H1 (cell line): Measurements from ENCODE around the gene ADAMTS17.

Experiments
- CBX8 ChIP-seq: fragments of 300-800, 300-1000 bp; sonication (generic); IDR thresholded peaks from 2 replicates; pipeline ENCODE4 v1.7.1; 2016; ENCODE audit warnings: low read depth, low read length, borderline replicate concordance
- CHD2 ChIP-seq: IDR thresholded peaks from 2 replicates; pipeline ENCODE4 v1.6.1; 2012; ENCODE audit warnings: low read length, improper control_type of control experiment
- CREB1 ChIP-seq: IDR thresholded peaks from 2 replicates; pipeline ENCODE4 v1.6.1; 2012; ENCODE audit warnings: inconsistent platforms
- EZH2 ChIP-seq: fragments of 200-600 bp; sonication (generic); IDR thresholded peaks from 2 replicates; pipeline ENCODE4 v1.7.1; 2012; ENCODE audit warnings: low read depth, mild to moderate bottlenecking, moderate library complexity, low read length, inconsistent platforms; ENCODE audit not compliant: severe bottlenecking
- HDAC6 ChIP-seq: IDR thresholded peaks from one replicate; pipeline ENCODE4 v1.7.1; 2012; ENCODE audit warnings: low read depth, mild to moderate bottlenecking, inconsistent platforms, low read length, moderate library complexity
- POLR2A ChIP-seq, 2 experiments: IDR thresholded peaks; 1 replicate in 1 of 2; 2 replicates in 1 of 2; pipeline ENCODE4 v1.6.1; 2011; ENCODE audit warnings: low read depth in 2 of 2, low read length in 2 of 2, mild to moderate bottlenecking in 2 of 2; ENCODE audit errors: control extremely low read depth in 1 of 2
- TCF12 ChIP-seq: IDR thresholded peaks from 2 replicates; pipeline ENCODE4 v1.6.1; 2011; ENCODE audit warnings: low read depth, mild to moderate bottlenecking, low read length
- TEAD4 ChIP-seq: IDR thresholded peaks from 2 replicates; pipeline ENCODE4 v1.6.1; 2012; ENCODE audit warnings: low read depth, low read length, inconsistent platforms, mixed read lengths
- TF ChIP-seq, protein P1 (sequence below), 3 experiments: IDR thresholded peaks; 1 replicate in 2 of 3; 2 replicates in 1 of 3; pipeline versions ENCODE4 v1.5.1 to v1.6.1; 2011; ENCODE audit warnings: low read length in 3 of 3, mild to moderate bottlenecking in 3 of 3, inconsistent platforms in 2 of 3, low read depth in 1 of 3, moderate library complexity in 1 of 3; ENCODE audit not compliant: insufficient read depth in 1 of 3; ENCODE audit errors: control extremely low read depth in 1 of 3
- TF ChIP-seq, protein P2 (sequence below): IDR thresholded peaks from 2 replicates; pipeline ENCODE4 v1.6.1; 2011; ENCODE audit warnings: low read length, improper control_type of control experiment

DNA sequence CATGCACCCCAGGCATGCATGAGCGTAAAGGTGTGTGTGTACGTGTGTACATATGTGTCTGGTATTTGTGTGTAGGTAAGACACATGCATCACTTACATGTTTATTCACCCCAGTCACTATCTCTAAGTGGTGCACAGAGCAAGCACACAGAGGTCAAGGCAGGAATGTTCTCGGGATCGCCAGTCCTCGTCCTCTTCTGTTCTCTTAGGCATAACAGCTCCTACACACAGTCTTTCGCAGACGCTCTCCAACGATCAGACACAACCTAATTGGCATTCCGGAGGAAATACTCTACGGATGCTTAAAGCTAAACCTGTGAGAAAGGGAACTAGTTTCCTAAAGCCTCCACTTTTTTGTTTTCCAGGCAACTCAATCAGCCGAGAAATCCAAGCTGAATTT is 95.9 kb downstream of the ADAMTS17 start:
- no peak for TF ChIP-seq TCF12
- TF ChIP-seq CHD2: no peak
- TF ChIP-seq, protein P1, sequence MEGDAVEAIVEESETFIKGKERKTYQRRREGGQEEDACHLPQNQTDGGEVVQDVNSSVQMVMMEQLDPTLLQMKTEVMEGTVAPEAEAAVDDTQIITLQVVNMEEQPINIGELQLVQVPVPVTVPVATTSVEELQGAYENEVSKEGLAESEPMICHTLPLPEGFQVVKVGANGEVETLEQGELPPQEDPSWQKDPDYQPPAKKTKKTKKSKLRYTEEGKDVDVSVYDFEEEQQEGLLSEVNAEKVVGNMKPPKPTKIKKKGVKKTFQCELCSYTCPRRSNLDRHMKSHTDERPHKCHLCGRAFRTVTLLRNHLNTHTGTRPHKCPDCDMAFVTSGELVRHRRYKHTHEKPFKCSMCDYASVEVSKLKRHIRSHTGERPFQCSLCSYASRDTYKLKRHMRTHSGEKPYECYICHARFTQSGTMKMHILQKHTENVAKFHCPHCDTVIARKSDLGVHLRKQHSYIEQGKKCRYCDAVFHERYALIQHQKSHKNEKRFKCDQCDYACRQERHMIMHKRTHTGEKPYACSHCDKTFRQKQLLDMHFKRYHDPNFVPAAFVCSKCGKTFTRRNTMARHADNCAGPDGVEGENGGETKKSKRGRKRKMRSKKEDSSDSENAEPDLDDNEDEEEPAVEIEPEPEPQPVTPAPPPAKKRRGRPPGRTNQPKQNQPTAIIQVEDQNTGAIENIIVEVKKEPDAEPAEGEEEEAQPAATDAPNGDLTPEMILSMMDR (IDR thresholded peaks at IDR 0.05; ENCODE audit: control extremely low read depth in 1 of 3, insufficient read depth in 1 of 3, low read depth in 1 of 3, low read length in 3 of 3): no peak
- TF ChIP-seq EZH2: no peak
- TF ChIP-seq TEAD4: no peak
- TF ChIP-seq HDAC6: no peak
- TF ChIP-seq POLR2A (IDR thresholded peaks at IDR 0.05; ENCODE audit: control extremely low read depth in 1 of 2, low read depth in 2 of 2, low read length in 2 of 2): no peak
- TF ChIP-seq, protein P2, sequence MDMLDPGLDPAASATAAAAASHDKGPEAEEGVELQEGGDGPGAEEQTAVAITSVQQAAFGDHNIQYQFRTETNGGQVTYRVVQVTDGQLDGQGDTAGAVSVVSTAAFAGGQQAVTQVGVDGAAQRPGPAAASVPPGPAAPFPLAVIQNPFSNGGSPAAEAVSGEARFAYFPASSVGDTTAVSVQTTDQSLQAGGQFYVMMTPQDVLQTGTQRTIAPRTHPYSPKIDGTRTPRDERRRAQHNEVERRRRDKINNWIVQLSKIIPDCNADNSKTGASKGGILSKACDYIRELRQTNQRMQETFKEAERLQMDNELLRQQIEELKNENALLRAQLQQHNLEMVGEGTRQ: no peak
- no peak for TF ChIP-seq CBX8
- no peak for TF ChIP-seq CREB1
